GM12874 (cell line): ENCODE measurements around the gene ZNF101.
A peak's percentile ranks its signal among the peaks of the same experiment; 100 is the strongest.

Experiments
- TF ChIP-seq, protein P1 (sequence below): IDR thresholded peaks from 2 replicates; pipeline ENCODE4 v1.5.1; 2011; ENCODE audit warnings: low read depth, mild to moderate bottlenecking, control low read depth, low read length, moderate library complexity; ENCODE audit not compliant: insufficient read depth

The ZNF101 gene

DNA sequence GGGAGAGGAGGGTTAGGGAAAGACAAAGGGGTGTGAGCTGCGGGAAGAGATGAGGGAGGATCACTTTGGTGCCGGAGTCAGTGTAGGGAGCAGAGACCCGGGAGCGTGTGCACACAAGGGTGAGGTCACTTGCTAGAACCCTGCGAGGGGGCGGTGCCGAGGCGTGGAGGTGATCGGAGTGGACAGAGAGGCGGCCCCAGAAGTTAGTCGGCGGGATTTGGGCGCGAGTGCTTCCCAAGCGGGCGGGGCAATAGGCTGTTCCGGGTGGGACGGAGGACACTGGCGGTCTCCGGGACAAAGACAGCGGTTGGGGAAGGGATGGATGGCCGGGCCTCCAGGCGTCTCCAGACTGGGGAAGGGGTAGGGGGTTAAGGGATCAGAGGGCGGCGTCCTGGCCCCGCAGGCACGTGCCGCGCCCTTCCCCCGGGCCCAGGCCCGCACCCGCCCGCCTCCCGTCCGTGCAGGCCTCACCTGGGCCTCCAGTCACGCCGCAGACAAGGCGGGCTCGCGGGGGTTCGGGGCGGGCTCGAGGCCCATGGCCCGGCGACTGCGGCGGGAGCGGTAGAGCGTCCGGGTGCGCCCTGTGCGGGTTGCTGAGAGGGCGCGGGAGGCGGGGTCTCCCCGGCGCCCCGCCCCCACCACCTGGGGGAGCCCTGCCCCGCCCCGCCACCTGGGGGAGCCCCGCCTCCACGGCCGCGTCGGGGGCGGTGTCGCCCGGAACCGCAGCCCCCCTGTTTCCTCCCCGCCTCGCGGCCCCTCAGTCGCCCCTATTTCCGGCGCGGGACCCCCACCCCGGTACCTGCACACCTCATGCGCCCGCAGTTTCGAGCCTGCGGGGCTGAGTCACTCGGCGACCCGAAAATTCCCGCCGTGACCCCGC is 40.8 kb upstream of the ZNF101 start, which contains the start of gene LPAR2:
Gene LPAR2, minus strand, starts transcription at position 600 of the 880 bp plus-strand sequence. CDS start 945 bp downstream, outside the sequence.
- TF ChIP-seq, protein P1, sequence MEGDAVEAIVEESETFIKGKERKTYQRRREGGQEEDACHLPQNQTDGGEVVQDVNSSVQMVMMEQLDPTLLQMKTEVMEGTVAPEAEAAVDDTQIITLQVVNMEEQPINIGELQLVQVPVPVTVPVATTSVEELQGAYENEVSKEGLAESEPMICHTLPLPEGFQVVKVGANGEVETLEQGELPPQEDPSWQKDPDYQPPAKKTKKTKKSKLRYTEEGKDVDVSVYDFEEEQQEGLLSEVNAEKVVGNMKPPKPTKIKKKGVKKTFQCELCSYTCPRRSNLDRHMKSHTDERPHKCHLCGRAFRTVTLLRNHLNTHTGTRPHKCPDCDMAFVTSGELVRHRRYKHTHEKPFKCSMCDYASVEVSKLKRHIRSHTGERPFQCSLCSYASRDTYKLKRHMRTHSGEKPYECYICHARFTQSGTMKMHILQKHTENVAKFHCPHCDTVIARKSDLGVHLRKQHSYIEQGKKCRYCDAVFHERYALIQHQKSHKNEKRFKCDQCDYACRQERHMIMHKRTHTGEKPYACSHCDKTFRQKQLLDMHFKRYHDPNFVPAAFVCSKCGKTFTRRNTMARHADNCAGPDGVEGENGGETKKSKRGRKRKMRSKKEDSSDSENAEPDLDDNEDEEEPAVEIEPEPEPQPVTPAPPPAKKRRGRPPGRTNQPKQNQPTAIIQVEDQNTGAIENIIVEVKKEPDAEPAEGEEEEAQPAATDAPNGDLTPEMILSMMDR = 0 out of 2 replicates have a peak, but pooled peaks have one; percentile 1

GRCh38 chr19:19628501-19629134 is 40.0 kb upstream of the ZNF101 start:
- TF ChIP-seq, protein P1 = no peak

DNA sequence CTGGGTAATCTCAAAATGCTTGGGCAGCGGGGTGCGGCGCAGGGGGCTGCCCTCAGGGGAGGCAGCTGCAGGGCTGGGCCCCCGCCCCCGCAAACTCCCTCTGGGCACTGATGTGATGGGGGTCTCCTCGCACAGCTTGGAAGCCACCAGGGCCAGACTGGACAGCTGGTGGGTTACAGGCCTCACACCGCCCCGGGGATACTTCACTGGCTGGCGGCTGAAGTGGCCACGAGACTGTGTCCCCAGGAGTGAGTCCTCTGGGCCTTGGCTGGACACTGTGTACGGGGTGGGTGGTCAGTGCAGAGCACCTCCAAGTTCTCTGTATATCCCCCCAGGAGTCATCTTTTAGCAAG is 38.6 kb upstream of the ZNF101 start:
- TF ChIP-seq, protein P1 = no peak

GRCh38 chr19:19630426-19630825 is 38.2 kb upstream of the ZNF101 start:
- TF ChIP-seq, protein P1 = no peak

DNA sequence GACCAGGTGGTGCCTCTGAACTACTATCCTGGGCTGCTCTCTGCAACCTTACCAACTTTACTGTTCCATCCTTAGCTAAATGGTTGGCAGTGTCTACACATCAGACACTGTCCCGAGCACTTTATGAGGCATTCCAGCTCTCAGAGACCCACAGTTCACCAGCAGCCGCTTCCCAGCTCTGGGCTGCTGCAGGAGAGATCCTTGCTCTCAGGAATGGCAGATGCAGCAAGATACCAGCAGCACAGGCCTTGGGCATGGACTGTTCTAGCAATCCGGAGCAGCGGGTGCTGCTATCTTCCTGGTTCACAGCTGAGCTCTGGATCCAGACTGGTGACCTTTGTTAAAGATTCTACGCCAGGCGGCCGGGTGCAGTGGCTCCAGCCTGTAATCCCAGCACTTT is 37.3 kb upstream of the ZNF101 start:
- TF ChIP-seq, protein P1 = no peak

- TF ChIP-seq, protein P1 = no peak
These were observed 36.0 kb upstream of the ZNF101 start for GRCh38 chr19:19632661-19633060.

DNA sequence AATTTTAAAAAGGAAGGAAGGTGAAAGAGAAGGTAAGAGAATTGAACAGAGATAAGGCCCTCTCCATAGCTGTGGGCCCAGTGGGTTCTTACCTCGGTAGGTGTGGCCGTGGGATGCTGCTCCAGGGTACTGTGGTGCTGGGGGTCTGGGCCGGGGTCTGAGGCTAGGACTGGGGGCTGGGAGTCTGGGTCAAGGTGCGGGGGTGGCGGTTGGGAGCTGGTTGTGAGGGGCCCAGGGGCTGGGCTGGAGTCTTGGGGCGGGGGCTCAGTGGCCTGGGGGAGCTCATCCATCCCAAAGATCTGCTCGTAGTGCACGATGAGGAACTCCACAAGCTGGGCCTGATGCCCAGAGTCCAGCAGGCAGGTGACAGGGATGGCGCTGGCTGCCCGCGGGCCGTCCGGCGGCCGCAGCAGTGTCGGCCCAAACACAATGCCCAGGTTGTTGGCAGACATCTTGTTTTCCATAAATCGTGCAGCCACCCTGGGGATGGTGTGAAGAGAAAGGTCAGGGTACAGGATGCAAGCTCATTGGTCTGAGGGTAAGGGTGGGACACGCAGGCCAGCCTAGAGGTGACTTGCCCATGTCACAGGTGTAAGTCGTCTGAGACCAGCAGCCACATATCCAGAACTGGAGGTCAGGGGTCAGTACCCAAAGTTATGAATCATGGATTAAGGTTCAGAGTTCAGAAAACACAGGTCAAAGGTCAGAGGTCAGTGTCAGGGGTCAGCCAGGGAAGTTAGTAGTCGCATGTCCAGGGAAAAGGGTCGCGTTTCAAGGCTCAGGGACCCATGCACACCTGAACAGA is 34.7 kb upstream of the ZNF101 start:
- TF ChIP-seq, protein P1 = no peak
